ENCODE data around the gene DNAH7. TPM values are rescaled to one million over a fixed set of nuclear protein-coding genes. Genes with fewer than 3 reads are reported as not detected.

DNAH7 gene
- total RNA-seq, 1 donor from 2014 or later, result 2.6 TPM

- Mint-ChIP-seq H3K27me3 (ENCODE audit: unreplicated experiment) (peaks cover 2% of the 10 kb centered on the region), H3K27ac (ENCODE audit: unreplicated experiment) (no peak overlapping the region), H3K4me3 (ENCODE audit: unreplicated experiment) (no peak overlapping the region), H3K36me3 (ENCODE audit: low read depth, unreplicated experiment) (no peaks in the 10 kb centered on the region), H3K9me3 (ENCODE audit: unreplicated experiment) (no peaks in the 10 kb centered on the region), H3K4me1 (ENCODE audit: unreplicated experiment) (no peaks in the 10 kb centered on the region)
- no peak for TF ChIP-seq CTCF (IDR thresholded peaks at IDR 0.05; ENCODE audit: unreplicated experiment)
- DNase-seq (ENCODE audit: low spot score), result no peak
Observed at GRCh38 chr2:195834836-195835235, 233.8 kb downstream of the DNAH7 start.

GRCh38 chr2:195830968-195831950 lies 237.4 kb downstream of the DNAH7 start:
- H3K36me3 Mint-ChIP-seq (ENCODE audit: low read depth, unreplicated experiment), result no peaks in the 10 kb centered on the region
- no peak for DNase-seq (ENCODE audit: low spot score)
- H3K4me1 Mint-ChIP-seq (ENCODE audit: unreplicated experiment), result no peaks in the 10 kb centered on the region
- H3K4me3 Mint-ChIP-seq (ENCODE audit: unreplicated experiment), result no peak overlapping the region
- no peak overlapping the region for H3K27ac Mint-ChIP-seq (ENCODE audit: unreplicated experiment)
- no peak for TF ChIP-seq CTCF (IDR thresholded peaks at IDR 0.05; ENCODE audit: unreplicated experiment)
- no peaks in the 10 kb centered on the region for H3K9me3 Mint-ChIP-seq (ENCODE audit: unreplicated experiment)
- H3K27me3 Mint-ChIP-seq (ENCODE audit: unreplicated experiment), result peaks cover 2% of the 10 kb centered on the region

- TF ChIP-seq CTCF (IDR thresholded peaks at IDR 0.05; ENCODE audit: unreplicated experiment), result no peak
- Mint-ChIP-seq H3K4me1 (ENCODE audit: unreplicated experiment) (no peaks in the 10 kb centered on the region), H3K4me3 (ENCODE audit: unreplicated experiment) (no peak overlapping the region), H3K9me3 (ENCODE audit: unreplicated experiment) (no peaks in the 10 kb centered on the region), H3K27me3 (ENCODE audit: unreplicated experiment) (no peaks in the 10 kb centered on the region), H3K36me3 (ENCODE audit: low read depth, unreplicated experiment) (no peaks in the 10 kb centered on the region), H3K27ac (ENCODE audit: unreplicated experiment) (no peak overlapping the region)
- no peak for DNase-seq (ENCODE audit: low spot score)
Observed at GRCh38 chr2:195824478-195824877, 244.2 kb downstream of the DNAH7 start.

GRCh38 chr2:195823206-195823605 lies 245.4 kb downstream of the DNAH7 start:
- Mint-ChIP-seq H3K4me3 (ENCODE audit: unreplicated experiment) (no peak overlapping the region), H3K27ac (ENCODE audit: unreplicated experiment) (no peak overlapping the region), H3K36me3 (ENCODE audit: low read depth, unreplicated experiment) (no peaks in the 10 kb centered on the region), H3K9me3 (ENCODE audit: unreplicated experiment) (no peaks in the 10 kb centered on the region), H3K27me3 (ENCODE audit: unreplicated experiment) (no peaks in the 10 kb centered on the region), H3K4me1 (ENCODE audit: unreplicated experiment) (no peaks in the 10 kb centered on the region)
- DNase-seq (ENCODE audit: low spot score), result no peak
- TF ChIP-seq CTCF (IDR thresholded peaks at IDR 0.05; ENCODE audit: unreplicated experiment), result no peak

GRCh38 chr2:195821566-195821932 lies 247.1 kb downstream of the DNAH7 start:
- H3K9me3 Mint-ChIP-seq (ENCODE audit: unreplicated experiment), result no peaks in the 10 kb centered on the region

More at GRCh38 chr2:195821566-195821932, 247.1 kb downstream of the DNAH7 start:
- no peaks in the 10 kb centered on the region for H3K36me3 Mint-ChIP-seq (ENCODE audit: low read depth, unreplicated experiment)
- no peaks in the 10 kb centered on the region for H3K27me3 Mint-ChIP-seq (ENCODE audit: unreplicated experiment)
- no peak overlapping the region for H3K27ac Mint-ChIP-seq (ENCODE audit: unreplicated experiment)
- H3K4me1 Mint-ChIP-seq (ENCODE audit: unreplicated experiment), result no peaks in the 10 kb centered on the region
- DNase-seq (ENCODE audit: low spot score), result no peak
- TF ChIP-seq CTCF (IDR thresholded peaks at IDR 0.05; ENCODE audit: unreplicated experiment), result no peak
- no peak overlapping the region for H3K4me3 Mint-ChIP-seq (ENCODE audit: unreplicated experiment)
